Smooth muscle cell (in vitro differentiated cells): Measurements from ENCODE around the gene LAG3. TPM values are rescaled to one million over a fixed set of nuclear protein-coding genes. Genes with fewer than 3 reads are reported as not detected.
"Not testable (repeated sequence)": the region's sequence is repeated elsewhere in the genome, so short reads cannot be mapped to it uniquely, and the experiment has no call there.

Experiments used
- DNase-seq: peaks from one replicate; lab custom pipeline; 2025; ENCODE audit not compliant: unreplicated experiment; lab: John Stamatoyannopoulos, UW
- H2AFZ ChIP-seq: fragments of 200-600 bp; sonication (generic); 2 replicates; pipeline ENCODE4 v1.6.0; 2016; ENCODE audit warnings: antibody characterized with exemption, low read depth, mild to moderate bottlenecking
- H3F3A ChIP-seq: fragments of 200-600 bp; sonication (generic); 2 replicates; pipeline ENCODE4 v1.6.0; 2017; ENCODE audit warnings: antibody characterized with exemption, low read depth
- H3K27ac ChIP-seq: fragments of 200-600 bp; sonication (generic); 2 replicates; pipeline ENCODE4 v1.5.1; 2016; ENCODE audit warnings: low read depth, mild to moderate bottlenecking
- H3K27me3 ChIP-seq: fragments of 200-600 bp; sonication (generic); 2 replicates; pipeline ENCODE4 v1.6.1; 2016; ENCODE audit warnings: low read depth, mild to moderate bottlenecking
- H3K36me3 ChIP-seq: fragments of 200-600 bp; sonication (generic); 2 replicates; pipeline ENCODE4 v1.5.1; 2016; ENCODE audit warnings: low read depth
- H3K4me1 ChIP-seq: fragments of 200-600 bp; sonication (generic); 2 replicates; pipeline ENCODE4 v1.5.1; 2016; ENCODE audit warnings: low read depth
- H3K4me2 ChIP-seq: fragments of 200-600 bp; sonication (generic); 2 replicates; pipeline ENCODE4 v1.6.0; 2016; ENCODE audit warnings: mild to moderate bottlenecking
- H3K4me3 ChIP-seq: fragments of 200-600 bp; sonication (generic); 2 replicates; pipeline ENCODE4 v1.5.1; 2016; ENCODE audit warnings: mild to moderate bottlenecking
- H3K79me2 ChIP-seq: fragments of 200-600 bp; sonication (generic); 2 replicates; pipeline ENCODE4 v1.6.0; 2016; ENCODE audit warnings: low read depth, mild to moderate bottlenecking
- H3K9ac ChIP-seq: fragments of 200-600 bp; sonication (generic); 2 replicates; pipeline ENCODE4 v1.6.0; 2016; ENCODE audit warnings: low read depth
- H3K9me3 ChIP-seq: fragments of 200-600 bp; sonication (generic); replicated peaks from 2 replicates; pipeline ENCODE4 v1.5.1; 2016; ENCODE audit warnings: low read depth
- H4K20me1 ChIP-seq: fragments of 200-600 bp; sonication (generic); 2 replicates; pipeline ENCODE4 v1.6.0; 2016; ENCODE audit warnings: low read depth
- CTCF ChIP-seq: fragments of 200-600 bp; sonication (generic); IDR thresholded peaks from 2 replicates; pipeline ENCODE4 v1.5.1; 2017; ENCODE audit warnings: borderline replicate concordance, mild to moderate bottlenecking, antibody characterized with exemption; ENCODE audit not compliant: insufficient read depth, poor library complexity, severe bottlenecking
- WGBS: methylation state at CpG from one replicate; pipeline ENCODE4 v1.1.7; 2016; ENCODE audit warnings: low lambda C conversion rate; 5-methylcytosine and 5-hydroxymethylcytosine counted together
- polyA plus RNA-seq: library from polyadenylated mRNA; unstranded; fragments of >200 nt; fragmentation: Nextera tagmentation; extraction: Ambion mirVana; gene quantifications from 2 replicates; pipeline ENCODE4 v1.2.1, GENCODE V29; 2016
- total RNA-seq: library from RNA; depleted of rRNA; stranded (reverse); fragments of >200 nt; gene quantifications from 2 replicates; pipeline ENCODE4 v1.2.3, GENCODE V29; 2014

The LAG3 gene
- total and polyA plus RNA-seq, 2 experiments from 2014 or later: 0.18 to 1.7 TPM

DNA sequence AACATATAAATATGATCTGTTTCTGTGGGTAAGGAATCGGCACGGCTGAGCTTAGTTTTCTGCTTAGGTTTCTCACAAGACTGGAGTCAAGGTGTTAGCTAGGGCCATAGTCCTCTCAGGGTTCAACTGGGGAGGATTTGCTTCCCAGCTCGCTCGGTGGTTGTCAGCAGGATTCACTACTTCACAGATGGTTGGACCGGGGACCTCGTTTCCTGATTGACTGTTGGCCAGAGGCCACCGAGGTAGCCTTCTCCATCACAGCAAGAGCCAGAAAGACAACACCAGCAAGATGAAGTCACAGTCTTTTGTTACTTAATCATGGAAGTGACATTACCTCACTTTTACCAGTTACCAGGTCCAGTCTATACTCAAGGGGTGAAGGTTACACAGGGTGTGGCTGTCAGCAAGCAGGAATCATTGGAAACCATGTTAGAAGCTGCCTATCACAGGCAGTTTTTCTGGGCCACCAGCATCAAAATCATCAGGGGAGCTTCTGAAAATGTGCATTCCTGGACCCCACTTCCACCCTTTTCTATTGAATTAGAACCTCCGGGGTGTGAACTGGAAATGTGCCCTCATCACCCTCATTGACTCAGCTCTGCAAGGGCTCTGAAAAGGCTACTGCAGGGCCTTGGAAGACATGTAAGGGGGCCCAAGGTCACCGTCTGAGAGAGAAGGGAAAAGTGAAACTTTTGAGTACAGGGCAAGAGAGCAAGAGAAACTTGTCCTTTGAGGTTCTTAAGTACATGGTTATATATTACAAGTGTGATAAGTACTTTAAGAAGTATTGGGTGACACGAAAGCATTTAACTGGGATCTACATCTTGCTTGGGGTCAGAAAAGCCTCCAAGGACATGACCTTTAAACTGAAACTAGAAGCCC is 37.6 kb upstream of the LAG3 start:
- no peak for DNase-seq
- no peak overlapping the region for H3K4me2 ChIP-seq
- H3K36me3 ChIP-seq: peaks cover 6% of the 10 kb centered on the region
- H4K20me1 ChIP-seq: no peaks in the 10 kb centered on the region
- 97% methylated on average over 10 of the region's 10 CpGs for WGBS
- no peak overlapping the region for H3K4me3 ChIP-seq
- H3K27ac ChIP-seq: no peak overlapping the region
- no peaks in the 10 kb centered on the region for H3K27me3 ChIP-seq
- H3K4me1 ChIP-seq: no peaks in the 10 kb centered on the region
- no peak for TF ChIP-seq CTCF
- H3K79me2 ChIP-seq: no peaks in the 10 kb centered on the region
- no peak overlapping the region for H3K9ac ChIP-seq
- no peak overlapping the region for H2AFZ ChIP-seq
- peaks cover 9% of the 10 kb centered on the region for H3F3A ChIP-seq
- no peaks in the 10 kb centered on the region for H3K9me3 ChIP-seq

- Histone ChIP-seq H3K27ac (no peak overlapping the region), H3K36me3 (no peaks in the 10 kb centered on the region), H3K4me2 (no peak overlapping the region), H3K27me3 (no peaks in the 10 kb centered on the region), H3K9me3 (no peaks in the 10 kb centered on the region), H4K20me1 (no peaks in the 10 kb centered on the region), H2AFZ (no peak overlapping the region), H3K9ac (no peak overlapping the region), H3K4me3 (no peak overlapping the region), H3K79me2 (no peaks in the 10 kb centered on the region), H3K4me1 (no peaks in the 10 kb centered on the region), H3F3A (peaks cover 9% of the 10 kb centered on the region)
- DNase-seq: no peak
- 50% methylated on average over 8 of the region's 8 CpGs for WGBS
- TF ChIP-seq CTCF: peak; percentile 64
These were observed 36.7 kb upstream of the LAG3 start for GRCh38 chr12:6735448-6736191.

GRCh38 chr12:6736754-6737153 is 35.6 kb upstream of the LAG3 start:
- 98% methylated on average over 5 of the region's 5 CpGs for WGBS
- Histone ChIP-seq H3K9ac (no peak overlapping the region), H2AFZ (no peak overlapping the region), H3K36me3 (no peaks in the 10 kb centered on the region), H3K4me2 (no peak overlapping the region), H3K4me3 (no peak overlapping the region), H3K27me3 (no peaks in the 10 kb centered on the region), H4K20me1 (no peaks in the 10 kb centered on the region), H3K9me3 (no peaks in the 10 kb centered on the region), H3K79me2 (no peaks in the 10 kb centered on the region), H3F3A (peaks cover 9% of the 10 kb centered on the region), H3K27ac (no peak overlapping the region), H3K4me1 (no peaks in the 10 kb centered on the region)
- TF ChIP-seq CTCF: no peak
- DNase-seq: no peak

DNA sequence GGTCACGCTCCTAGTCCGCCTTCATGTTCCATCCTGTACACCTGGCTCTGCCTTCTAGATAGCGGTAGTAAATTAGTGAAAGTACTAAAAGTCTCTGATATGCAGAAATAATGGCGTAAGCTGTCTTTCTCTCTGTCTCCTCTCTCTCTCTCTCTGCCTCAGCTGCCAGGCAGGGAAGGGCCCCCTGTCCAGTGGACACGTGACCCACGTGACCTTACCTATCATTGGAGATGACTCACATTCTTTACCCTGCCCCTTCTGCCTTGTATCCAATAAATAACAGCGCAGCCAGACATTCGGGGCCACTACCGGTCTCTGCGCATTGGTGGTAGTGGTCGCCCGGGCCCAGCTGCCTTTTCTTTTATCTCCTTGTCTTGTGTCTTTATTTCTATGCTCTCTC is 30.2 kb upstream of the LAG3 start:
- H3K4me1 ChIP-seq, H3K4me2 ChIP-seq, H3K9me3 ChIP-seq, H4K20me1 ChIP-seq, H2AFZ ChIP-seq, H3K79me2 ChIP-seq, DNase-seq, H3K27me3 ChIP-seq, H3K9ac ChIP-seq, H3K4me3 ChIP-seq, H3F3A ChIP-seq, H3K36me3 ChIP-seq, H3K27ac ChIP-seq: not testable (repeated sequence)
- 93% methylated on average over 12 of the region's 12 CpGs for WGBS
